SK-N-SH (cell line): Measurements from ENCODE around the gene PHKG1. TPM values are rescaled to one million over a fixed set of nuclear protein-coding genes. Genes with fewer than 3 reads are reported as not detected.
"Not testable (repeated sequence)": the region's sequence is repeated elsewhere in the genome, so short reads cannot be mapped to it uniquely, and the experiment has no call there.

Experiments used
- CTCF ChIA-PET: fragments of 300-600, 350-600 bp; formaldehyde crosslinking; extraction: SDS; loops from one replicate; lab custom pipeline; 2021; lab: Yijun Ruan, JAX
- POLR2A ChIA-PET: fragments of 350-600 bp; sonication (Branson Sonifier 250); formaldehyde crosslinking; extraction: SDS; loops from one replicate; lab custom pipeline; 2020; ENCODE audit warnings: antibody characterized with exemption, inconsistent platforms; lab: Yijun Ruan, JAX
- DNase-seq: peaks from one replicate; pipeline ENCODE4 v3.0.0; 2012
- H2AFZ ChIP-seq: fragments of 200-600 bp; sonication (generic); 2 replicates; pipeline ENCODE4 v1.8.1; 2016; ENCODE audit warnings: antibody characterized with exemption, mild to moderate bottlenecking, low read depth
- H3F3A ChIP-seq: fragments of 200-600 bp; sonication (generic); replicated peaks from 2 replicates; pipeline ENCODE3; 2016; ENCODE audit warnings: antibody characterized with exemption, mild to moderate bottlenecking; ENCODE audit not compliant: insufficient read depth
- H3K27ac ChIP-seq, 2 experiments: fragments of 200-500 bp in 1 of 2; fragments of 200-600 bp in 1 of 2; sonication (Bioruptor generic) in 1 of 2; sonication (generic), shearing (Covaris generic) in 1 of 2; 2 replicates each; pipeline versions ENCODE4 v1.5.1 to v1.6.1; 2014 to 2016; ENCODE audit warnings: low read depth in 2 of 2, inconsistent platforms in 1 of 2, low read length in 1 of 2, mild to moderate bottlenecking in 1 of 2, mixed read lengths in 1 of 2
- H3K27me3 ChIP-seq: fragments of 200-600 bp; sonication (generic), shearing (Covaris generic); 2 replicates; pipeline ENCODE4 v1.6.1; 2016; ENCODE audit warnings: mixed run types; ENCODE audit not compliant: insufficient read depth
- H3K36me3 ChIP-seq, 2 experiments: fragments of 200-500 bp in 1 of 2; fragments of 200-600 bp in 1 of 2; sonication (Bioruptor generic) in 1 of 2; sonication (generic) in 1 of 2; replicated peaks in 1 of 2; 2 replicates each; pipeline versions ENCODE3 to v1.5.1; 2014 to 2016; ENCODE audit warnings: low read length in 1 of 2, mild to moderate bottlenecking in 1 of 2; ENCODE audit not compliant: insufficient read depth in 2 of 2, control insufficient read depth in 1 of 2
- H3K4me1 ChIP-seq, 2 experiments: fragments of 200-500 bp in 1 of 2; fragments of 200-600 bp in 1 of 2; sonication (Bioruptor generic) in 1 of 2; sonication (generic), shearing (Covaris generic) in 1 of 2; 2 replicates each; pipeline versions ENCODE4 v1.5.1 to v1.6.1; 2014 to 2016; ENCODE audit warnings: low read depth in 1 of 2, low read length in 1 of 2, mixed run types in 1 of 2; ENCODE audit not compliant: insufficient read depth in 2 of 2, control insufficient read depth in 1 of 2
- H3K4me2 ChIP-seq: fragments of 200-600 bp; sonication (generic), shearing (Covaris generic); 2 replicates; pipeline ENCODE4 v1.6.1; 2017; ENCODE audit warnings: mixed run types
- H3K4me3 ChIP-seq, 2 experiments: fragments of 200-500 bp in 1 of 2; fragments of 200-600 bp in 1 of 2; sonication (Bioruptor generic) in 1 of 2; sonication (generic), shearing (Covaris generic) in 1 of 2; 2 replicates each; pipeline versions ENCODE4 v1.5.1 to v1.8.1; 2014 to 2016; ENCODE audit warnings: low read depth in 2 of 2, inconsistent platforms in 1 of 2, low read length in 1 of 2, mild to moderate bottlenecking in 1 of 2, mixed read lengths in 1 of 2, moderate library complexity in 1 of 2
- H3K79me2 ChIP-seq: fragments of 200-600 bp; sonication (generic); 2 replicates; pipeline ENCODE4 v1.8.1; 2017; ENCODE audit warnings: mild to moderate bottlenecking; ENCODE audit not compliant: insufficient read depth
- H3K9ac ChIP-seq: fragments of 200-600 bp; sonication (generic); 2 replicates; pipeline ENCODE4 v1.6.1; 2017; ENCODE audit warnings: mixed run types
- H3K9me2 ChIP-seq: fragments of 200-600 bp; sonication (generic); 2 replicates; pipeline ENCODE4 v1.6.1; 2017; ENCODE audit warnings: mixed run types
- H3K9me3 ChIP-seq: fragments of 200-600 bp; sonication (generic); 2 replicates; pipeline ENCODE4 v1.6.1; 2017; ENCODE audit warnings: mixed run types, mild to moderate bottlenecking, moderate library complexity
- H4K20me1 ChIP-seq: fragments of 200-600 bp; sonication (generic); 2 replicates; pipeline ENCODE4 v1.6.1; 2017; ENCODE audit warnings: mild to moderate bottlenecking, mixed run types; ENCODE audit not compliant: insufficient read depth
- ELF1 ChIP-seq: IDR thresholded peaks from 2 replicates; pipeline ENCODE4 v1.4.0; 2012
- FOSL2 ChIP-seq: IDR thresholded peaks from 2 replicates; pipeline ENCODE4 v1.4.0; 2012; ENCODE audit warnings: low read depth, mild to moderate bottlenecking, moderate library complexity, borderline replicate concordance
- FOXJ3 ChIP-seq: sonication (generic); formaldehyde crosslinking; IDR thresholded peaks from 2 replicates; pipeline ENCODE4 v1.5.1; 2020; ENCODE audit warnings: mild to moderate bottlenecking, missing genetic modification reagents
- JUND ChIP-seq: IDR thresholded peaks from 2 replicates; pipeline ENCODE4 v1.4.0; 2012
- POLR2AphosphoS5 ChIP-seq: IDR thresholded peaks from 2 replicates; pipeline ENCODE4 v1.6.1; 2012; ENCODE audit warnings: low read depth, low read length
- RAD21 ChIP-seq: IDR thresholded peaks from 2 replicates; pipeline ENCODE4 v1.6.1; 2012; ENCODE audit warnings: mild to moderate bottlenecking, low read length
- REST ChIP-seq: IDR thresholded peaks from 2 replicates; pipeline ENCODE4 v1.6.1; 2012; ENCODE audit warnings: mild to moderate bottlenecking, low read depth, low read length, moderate library complexity
- RFX5 ChIP-seq: IDR thresholded peaks from 2 replicates; pipeline ENCODE4 v1.6.1; 2012; ENCODE audit warnings: mild to moderate bottlenecking, improper control_type of control experiment, low read length
- RXRA ChIP-seq: IDR thresholded peaks from 2 replicates; pipeline ENCODE4 v1.4.0; 2012; ENCODE audit warnings: low read depth, mild to moderate bottlenecking, borderline replicate concordance
- TAF1 ChIP-seq: IDR thresholded peaks from 2 replicates; pipeline ENCODE4 v1.6.1; 2012; ENCODE audit warnings: low read depth, mild to moderate bottlenecking, low read length, moderate library complexity, borderline replicate concordance
- WGBS: methylation state at CpG from one replicate; pipeline ENCODE4 v1.1.6; 2017; ENCODE audit warnings: low lambda C conversion rate; 5-methylcytosine and 5-hydroxymethylcytosine counted together
- polyA plus RNA-seq, 3 experiments: library from polyadenylated mRNA; depleted of rRNA; stranded (reverse); fragments of >200 nt; gene quantifications; 2 replicates each; pipeline ENCODE4 v1.2.3, GENCODE V29; 2012
- TF ChIP-seq, protein P1 (sequence below): fragments of 150-350 bp; IDR thresholded peaks from 2 replicates; pipeline ENCODE4 v1.6.1; 2016; ENCODE audit warnings: mild to moderate bottlenecking, low read depth, low read length
- TF ChIP-seq, protein P2 (sequence below): fragments of 150-350 bp; IDR thresholded peaks from 2 replicates; pipeline ENCODE4 v1.6.1; 2017; ENCODE audit warnings: antibody characterized with exemption, low read length, low read depth, borderline replicate concordance
- TF ChIP-seq, protein P3 (sequence below): fragments of 200-600 bp; sonication (generic); IDR thresholded peaks from 2 replicates; pipeline ENCODE4 v1.6.1; 2017; ENCODE audit warnings: antibody characterized with exemption, mild to moderate bottlenecking, moderate library complexity

PHKG1 gene
- polyA plus RNA-seq, 1 of the 3 experiments (the other 2 are of a cell fraction) = 2.5 TPM

- TF ChIP-seq, protein P1, sequence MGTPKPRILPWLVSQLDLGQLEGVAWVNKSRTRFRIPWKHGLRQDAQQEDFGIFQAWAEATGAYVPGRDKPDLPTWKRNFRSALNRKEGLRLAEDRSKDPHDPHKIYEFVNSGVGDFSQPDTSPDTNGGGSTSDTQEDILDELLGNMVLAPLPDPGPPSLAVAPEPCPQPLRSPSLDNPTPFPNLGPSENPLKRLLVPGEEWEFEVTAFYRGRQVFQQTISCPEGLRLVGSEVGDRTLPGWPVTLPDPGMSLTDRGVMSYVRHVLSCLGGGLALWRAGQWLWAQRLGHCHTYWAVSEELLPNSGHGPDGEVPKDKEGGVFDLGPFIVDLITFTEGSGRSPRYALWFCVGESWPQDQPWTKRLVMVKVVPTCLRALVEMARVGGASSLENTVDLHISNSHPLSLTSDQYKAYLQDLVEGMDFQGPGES = no peak
- TF ChIP-seq ELF1 (no peak), JUND (no peak), FOSL2 (no peak), POLR2AphosphoS5 (no peak), RAD21 (peak; percentile 19; the same call in 1 of the 2 replicates), RXRA (no peak), RFX5 (no peak), REST (no peak)
- TF ChIP-seq, protein P2, sequence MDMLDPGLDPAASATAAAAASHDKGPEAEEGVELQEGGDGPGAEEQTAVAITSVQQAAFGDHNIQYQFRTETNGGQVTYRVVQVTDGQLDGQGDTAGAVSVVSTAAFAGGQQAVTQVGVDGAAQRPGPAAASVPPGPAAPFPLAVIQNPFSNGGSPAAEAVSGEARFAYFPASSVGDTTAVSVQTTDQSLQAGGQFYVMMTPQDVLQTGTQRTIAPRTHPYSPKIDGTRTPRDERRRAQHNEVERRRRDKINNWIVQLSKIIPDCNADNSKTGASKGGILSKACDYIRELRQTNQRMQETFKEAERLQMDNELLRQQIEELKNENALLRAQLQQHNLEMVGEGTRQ = no peak
- TF ChIP-seq, protein P3, sequence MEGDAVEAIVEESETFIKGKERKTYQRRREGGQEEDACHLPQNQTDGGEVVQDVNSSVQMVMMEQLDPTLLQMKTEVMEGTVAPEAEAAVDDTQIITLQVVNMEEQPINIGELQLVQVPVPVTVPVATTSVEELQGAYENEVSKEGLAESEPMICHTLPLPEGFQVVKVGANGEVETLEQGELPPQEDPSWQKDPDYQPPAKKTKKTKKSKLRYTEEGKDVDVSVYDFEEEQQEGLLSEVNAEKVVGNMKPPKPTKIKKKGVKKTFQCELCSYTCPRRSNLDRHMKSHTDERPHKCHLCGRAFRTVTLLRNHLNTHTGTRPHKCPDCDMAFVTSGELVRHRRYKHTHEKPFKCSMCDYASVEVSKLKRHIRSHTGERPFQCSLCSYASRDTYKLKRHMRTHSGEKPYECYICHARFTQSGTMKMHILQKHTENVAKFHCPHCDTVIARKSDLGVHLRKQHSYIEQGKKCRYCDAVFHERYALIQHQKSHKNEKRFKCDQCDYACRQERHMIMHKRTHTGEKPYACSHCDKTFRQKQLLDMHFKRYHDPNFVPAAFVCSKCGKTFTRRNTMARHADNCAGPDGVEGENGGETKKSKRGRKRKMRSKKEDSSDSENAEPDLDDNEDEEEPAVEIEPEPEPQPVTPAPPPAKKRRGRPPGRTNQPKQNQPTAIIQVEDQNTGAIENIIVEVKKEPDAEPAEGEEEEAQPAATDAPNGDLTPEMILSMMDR = no peak
Measured at GRCh38 chr7:56083150-56083785, 9.5 kb downstream of the PHKG1 start (continued).

GRCh38 chr7:56081626-56082340 lies 11.0 kb downstream of the PHKG1 start:
- 95% methylated on average over 19 of the region's 29 CpGs for WGBS
- Histone ChIP-seq H3K9me2 (no peaks in the 10 kb centered on the region), H3K4me2 (no peak overlapping the region), H3K79me2 (no peaks in the 10 kb centered on the region), H3K9me3 (no peaks in the 10 kb centered on the region), H3K27ac (no peak overlapping the region), H3K4me1 (peaks cover 5 to 30% of the 10 kb centered on the region in 2 experiments; a peak in 3 of 4 replicates), H3K9ac (no peak overlapping the region), H4K20me1 (no peaks in the 10 kb centered on the region), H3K4me3 (no peak overlapping the region), H2AFZ (no peak overlapping the region), H3K36me3 (peaks cover 10 to 22% of the 10 kb centered on the region in 2 experiments), H3K27me3 (no peaks in the 10 kb centered on the region), H3F3A (peaks cover 8% of the 10 kb centered on the region)
- ChIA-PET CTCF (interaction anchor here (2.0 kb wide), 1 partner anchor 11 kb away, joined by 13 read pairs; the partner anchor contains the start of gene PHKG1), POLR2A (no interaction called here)
- TF ChIP-seq FOXJ3 (CRISPR knock-in tag) (no peak), TAF1 (no peak)
- no peak for DNase-seq

DNA sequence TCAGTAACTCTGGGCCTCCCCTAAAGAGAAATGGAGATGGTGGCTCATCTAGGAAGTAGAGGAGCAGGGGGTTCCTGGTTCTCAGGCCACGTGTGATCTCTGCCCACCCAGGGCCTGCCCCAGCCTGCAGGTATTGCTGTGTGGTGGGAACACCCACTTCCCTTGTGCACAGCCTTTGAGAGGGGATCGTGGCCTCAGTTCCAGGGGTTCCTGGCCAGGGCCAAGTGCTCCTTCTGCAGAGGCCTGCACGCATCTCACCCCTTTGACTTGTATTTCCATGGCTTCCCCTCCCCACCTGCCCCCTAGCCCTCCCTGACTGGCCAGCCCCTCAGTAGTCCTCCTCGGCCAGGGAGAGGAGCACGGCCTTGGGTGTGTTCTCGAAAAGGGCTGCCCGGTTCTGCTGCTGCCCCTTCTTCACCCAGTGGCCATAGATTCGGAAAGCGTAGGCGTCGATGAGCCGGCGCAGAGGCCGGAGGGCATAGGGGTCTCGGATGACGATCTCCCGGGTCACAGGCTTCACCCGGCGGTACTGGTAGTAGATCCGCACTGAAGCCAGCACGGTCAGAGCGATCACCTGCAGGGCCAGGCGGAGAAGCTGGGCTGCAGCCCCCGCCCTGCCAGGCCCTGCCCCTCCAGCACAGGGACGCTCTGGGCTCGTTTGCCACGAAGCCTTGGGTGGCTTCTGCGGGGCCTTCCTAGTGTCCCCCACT lies 11.9 kb downstream of the PHKG1 start:
- POLR2A ChIA-PET = not testable (repeated sequence)
- WGBS = 99% methylated on average over 24 of the region's 28 CpGs
- CTCF ChIA-PET = interaction anchor here (1.2 to 3.4 kb wide), 6 partner anchors 11 to 235 kb away, joined by 3 to 30 read pairs (median 7); partner anchors contain the start of genes CCT6A, CHCHD2, PHKG1 and PSPH

More for the DNA sequence above, 11.9 kb downstream of the PHKG1 start:
- DNase-seq, H4K20me1 ChIP-seq, H3F3A ChIP-seq, H3K79me2 ChIP-seq, H3K9ac ChIP-seq, H2AFZ ChIP-seq, H3K27me3 ChIP-seq, H3K4me3 ChIP-seq, H3K9me3 ChIP-seq, H3K9me2 ChIP-seq, H3K4me2 ChIP-seq: not testable (repeated sequence)
- Histone ChIP-seq H3K36me3 (peaks cover 10 to 22% of the 10 kb centered on the region in 2 experiments), H3K27ac (peak overlapping the region in 1 of 2 experiments; percentile 55; a peak in 1 of 4 replicates), H3K4me1 (peaks cover 11 to 34% of the 10 kb centered on the region in 2 experiments; a peak in 3 of 4 replicates)
